GM21515 (cell line): ENCODE measurements around the gene SRCAP.

ENCODE experiments used
- ATAC-seq: cut with Tn5 transposase; IDR thresholded peaks from one replicate; pipeline ENCODE4 v1.9.1; 2021; ENCODE audit not compliant: unreplicated experiment

Gene SRCAP

GRCh38 chr16:30698816-30699614, at the start of gene SRCAP:
Gene SRCAP (plus strand): TSS chr16:30699171. CDS start chr16:30700825, 1,654 bp downstream.
- peak; percentile 29 for ATAC-seq

DNA sequence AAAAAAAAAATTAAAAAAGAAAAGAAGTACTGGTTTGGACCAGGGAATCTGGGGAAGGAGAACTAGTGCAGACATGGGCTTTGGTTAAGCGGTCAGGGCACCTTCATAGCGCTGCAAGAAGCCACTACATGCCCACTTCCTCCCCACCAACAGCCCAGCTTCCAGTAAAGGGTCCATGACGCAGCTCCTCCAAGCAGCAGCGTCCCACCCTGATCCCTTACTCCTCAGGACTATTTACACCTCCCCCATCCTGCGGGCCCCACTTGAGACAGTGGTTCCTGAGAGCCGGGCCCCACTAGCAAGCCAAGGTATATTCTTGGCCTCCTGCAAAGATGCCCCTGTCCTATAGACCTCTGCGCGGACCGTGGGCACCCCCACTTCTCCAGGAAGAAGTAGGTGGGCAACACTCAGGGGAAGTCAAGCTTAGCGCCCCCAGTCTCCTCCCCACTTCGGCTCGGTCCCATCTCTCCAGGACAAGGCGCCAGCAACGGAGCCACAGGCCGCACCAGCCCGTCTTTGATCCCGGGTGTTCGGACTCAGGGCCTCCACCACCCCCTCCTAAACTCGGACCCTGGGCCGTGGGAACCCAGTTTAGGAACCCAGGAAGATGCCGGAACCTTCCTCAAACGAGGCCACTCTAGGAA, 49.1 kb upstream of the SRCAP start:
- no peak for ATAC-seq

DNA sequence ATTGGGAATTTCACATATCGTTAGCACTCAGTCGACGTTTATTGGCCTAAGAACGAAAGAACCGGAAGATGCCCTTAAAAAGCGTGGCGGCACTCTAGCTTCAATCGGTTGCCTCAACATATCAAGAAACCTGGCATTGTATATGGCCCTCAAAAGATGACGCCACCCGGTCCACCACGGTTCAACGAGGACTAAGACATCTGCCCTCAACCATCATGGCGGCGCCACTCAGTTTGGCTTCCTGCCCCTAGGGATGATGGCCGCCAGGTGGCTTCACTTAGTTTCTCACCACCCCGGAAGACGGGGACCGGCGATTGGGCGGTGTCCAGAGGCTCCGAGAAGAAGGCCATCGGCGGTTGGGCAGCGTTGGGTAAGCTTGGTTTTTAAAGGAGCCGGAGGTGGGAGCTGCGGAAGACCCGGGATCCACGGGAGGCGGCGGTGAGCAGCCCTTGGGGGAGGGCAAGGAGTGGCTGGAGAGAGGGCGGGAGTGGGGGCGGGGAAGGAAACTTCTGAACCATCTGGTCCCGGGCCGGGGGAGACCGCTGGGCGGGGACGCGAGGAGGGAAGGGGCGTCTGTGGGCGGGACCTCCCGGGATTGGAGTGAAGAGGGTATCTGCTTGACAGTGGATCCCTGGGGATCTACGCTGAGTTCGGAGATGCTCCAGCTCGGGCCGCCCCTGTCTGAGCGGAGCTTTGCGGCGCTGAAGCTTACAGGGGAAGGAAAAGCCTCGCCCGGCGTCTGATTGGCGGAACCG, 48.4 kb upstream of the SRCAP start, which contains the start of gene PRR14:
Gene PRR14 (plus strand): TSS at position 592 of the 755 bp plus-strand sequence. CDS start 686 bp downstream, outside the sequence.
- ATAC-seq: peak; percentile 68

DNA sequence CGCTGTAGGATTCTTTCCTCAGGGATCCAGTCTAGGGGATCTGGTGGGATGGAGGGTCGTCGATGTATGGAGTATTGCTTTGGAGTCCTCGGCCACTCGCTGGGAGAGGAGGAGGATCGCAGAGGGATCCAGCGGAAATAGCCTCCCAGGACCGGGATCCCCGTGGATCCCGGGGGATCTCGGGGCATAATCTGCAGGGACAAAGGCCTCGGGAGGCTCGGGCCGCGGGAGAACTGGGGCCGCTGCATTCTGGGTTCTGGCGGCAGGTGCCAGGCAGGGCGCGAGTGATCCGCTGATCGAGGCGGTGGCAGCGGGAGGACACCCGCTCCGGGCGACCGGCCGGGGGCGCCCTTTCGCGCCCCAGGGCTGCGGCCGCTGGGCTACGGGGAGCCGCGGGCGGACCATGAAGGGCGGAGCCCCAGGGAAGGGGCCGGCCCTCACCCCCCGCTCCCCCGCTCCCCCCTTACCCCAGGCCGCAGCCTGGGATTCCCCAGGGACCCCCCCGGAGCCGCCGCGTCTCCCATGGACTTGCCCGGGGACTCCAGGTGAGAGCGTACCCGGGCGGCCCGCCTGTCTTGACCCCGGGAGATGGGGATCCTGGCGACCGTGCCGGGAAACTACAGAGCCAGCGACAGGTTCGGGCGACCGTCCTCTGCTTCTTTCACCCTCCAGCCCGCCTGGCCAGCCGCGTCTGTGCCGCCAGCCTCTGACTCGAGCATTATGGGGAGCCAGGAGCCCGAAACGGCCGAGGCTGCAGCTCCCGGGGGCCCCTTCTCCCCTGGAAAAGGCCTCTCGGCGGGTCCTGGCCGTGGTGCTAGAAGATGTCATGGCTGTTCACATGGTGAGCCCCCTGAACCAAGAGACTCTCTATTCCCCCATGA, 47.6 kb upstream of the SRCAP start:
- peak; percentile 41 for ATAC-seq

DNA sequence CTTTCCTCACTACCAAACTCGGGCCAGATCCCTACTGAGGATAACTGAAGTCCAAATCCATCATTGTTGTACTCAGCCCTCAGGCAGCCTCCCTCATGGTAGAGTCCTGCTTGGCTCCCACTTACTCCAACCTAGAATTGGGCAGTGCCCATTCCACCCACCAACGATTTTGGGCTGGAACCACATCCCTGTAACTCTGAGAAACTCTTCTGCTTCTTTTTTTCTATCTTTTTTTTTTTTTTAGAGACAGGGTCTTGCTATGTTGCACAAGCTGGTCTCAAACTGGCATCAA, 47.0 kb upstream of the SRCAP start:
- no peak for ATAC-seq

- no peak for ATAC-seq
Observed at GRCh38 chr16:30652718-30653117, 46.3 kb upstream of the SRCAP start.

DNA sequence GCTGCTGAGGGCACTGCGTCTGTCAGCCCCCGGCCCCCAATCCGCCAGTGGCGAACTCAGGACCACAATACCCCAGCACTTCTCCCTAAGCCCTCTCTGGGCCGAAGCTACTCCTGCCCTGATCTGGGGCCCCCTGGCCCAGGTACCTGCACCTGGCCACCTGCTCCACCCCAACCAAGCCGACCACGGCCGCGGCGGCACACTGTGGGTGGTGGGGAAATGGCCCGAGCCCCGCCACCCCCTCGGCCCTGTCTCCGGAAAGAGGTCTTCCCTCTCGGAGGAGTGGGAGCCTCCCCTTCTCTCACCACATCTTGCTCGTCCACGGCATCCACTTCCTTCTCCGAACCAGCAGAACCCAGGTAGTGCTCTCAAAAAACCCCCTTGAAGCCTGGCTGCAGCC, 44.1 kb upstream of the SRCAP start:
- ATAC-seq: no peak

DNA sequence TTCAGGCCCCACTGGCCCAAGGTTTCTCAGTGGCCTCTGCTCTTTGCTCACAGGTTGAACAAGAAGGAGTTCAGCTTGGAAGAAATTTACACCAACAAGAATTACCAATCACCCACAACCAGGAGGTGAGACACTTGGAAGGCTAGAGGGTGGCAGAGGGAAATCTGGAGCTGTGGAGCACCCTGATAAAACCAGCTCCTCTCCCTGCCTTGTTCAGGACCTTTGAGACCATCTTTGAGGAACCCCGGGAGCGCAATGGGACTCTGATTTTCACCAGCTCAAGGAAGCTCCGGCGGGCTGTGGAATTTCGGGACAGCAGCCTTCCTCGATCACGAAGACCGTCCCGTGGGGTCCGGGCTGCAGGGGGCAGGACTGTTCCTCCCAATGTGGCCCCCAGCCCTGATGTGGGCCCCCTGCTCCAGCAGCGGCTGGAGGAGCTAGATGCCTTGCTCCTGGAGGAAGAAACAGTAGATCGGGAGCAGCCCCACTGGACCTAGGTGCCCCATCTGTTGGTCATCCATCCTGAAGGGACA, 43.1 kb upstream of the SRCAP start:
- no peak for ATAC-seq

DNA sequence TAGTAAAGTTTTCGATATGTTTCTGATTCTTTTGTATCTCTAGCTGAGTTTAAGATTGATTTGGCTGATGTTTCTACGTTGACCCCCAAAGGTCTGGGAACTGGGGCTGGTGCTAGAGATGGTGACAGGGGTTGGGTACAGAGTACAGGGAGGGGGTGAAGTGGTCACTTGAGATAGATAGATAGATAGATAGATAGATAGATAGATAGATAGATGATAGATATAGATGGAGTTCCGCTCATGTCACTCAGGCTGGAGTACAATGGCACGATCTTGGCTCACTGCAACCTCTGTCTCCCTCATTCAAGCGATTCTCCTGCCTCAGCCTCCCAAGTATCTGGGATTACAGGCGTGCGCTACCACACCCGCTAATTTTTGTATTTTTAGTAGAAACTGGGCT, 42.6 kb upstream of the SRCAP start:
- ATAC-seq: no peak

- no peak for ATAC-seq
Observed at GRCh38 chr16:30656974-30657865, 41.8 kb upstream of the SRCAP start.

DNA sequence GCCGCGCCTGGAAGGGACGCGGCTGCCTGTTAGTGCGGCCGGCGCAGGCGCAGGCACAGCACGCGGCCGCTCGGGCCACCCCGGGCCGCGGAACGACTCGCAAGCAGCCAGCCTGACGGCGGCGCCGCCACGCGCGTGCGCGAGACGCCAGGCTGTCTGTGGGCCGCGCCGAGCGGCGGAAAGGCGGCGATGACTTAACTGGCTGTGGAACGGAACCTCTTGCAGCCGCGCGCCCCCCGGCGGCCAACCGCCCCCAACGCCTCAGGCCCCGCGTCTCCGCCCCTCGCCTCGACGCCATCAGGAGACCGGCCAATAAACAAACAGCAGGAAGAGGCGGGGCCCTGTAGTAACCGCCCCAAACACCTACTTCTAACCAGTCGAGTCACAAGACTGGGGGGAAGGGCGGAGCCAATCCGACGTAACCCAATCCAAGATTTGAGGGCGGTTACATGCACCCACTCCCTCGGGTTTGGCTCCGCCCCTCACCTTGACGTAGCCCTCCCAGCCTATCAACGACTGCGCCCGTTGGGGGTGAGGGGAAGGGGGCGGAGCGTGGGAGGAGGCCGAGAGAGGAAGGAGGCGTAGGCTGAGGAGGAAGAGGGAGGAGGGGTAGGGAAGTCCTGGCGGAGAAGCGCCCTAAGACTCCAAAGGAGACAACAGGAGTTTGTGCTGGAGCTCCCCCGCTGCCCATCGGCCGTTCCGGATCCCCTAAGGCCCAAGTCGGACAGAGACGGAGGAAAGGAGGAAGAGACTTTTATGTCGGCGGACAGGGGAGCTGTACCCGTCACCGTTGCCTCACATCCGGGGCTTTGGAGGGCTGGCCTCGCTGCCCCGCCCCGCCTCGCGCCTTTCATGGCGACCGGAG, 40.9 kb upstream of the SRCAP start, which contains the start of gene FBRS:
Gene FBRS (plus strand): TSS at position 566 of the 865 bp plus-strand sequence. CDS start 1,088 bp downstream, outside the sequence.
- ATAC-seq: peak; percentile 66

GRCh38 chr16:30658731-30659506, 40.1 kb upstream of the SRCAP start:
- ATAC-seq: peak; percentile 22

GRCh38 chr16:30659507-30660423, 39.2 kb upstream of the SRCAP start:
- no peak for ATAC-seq

DNA sequence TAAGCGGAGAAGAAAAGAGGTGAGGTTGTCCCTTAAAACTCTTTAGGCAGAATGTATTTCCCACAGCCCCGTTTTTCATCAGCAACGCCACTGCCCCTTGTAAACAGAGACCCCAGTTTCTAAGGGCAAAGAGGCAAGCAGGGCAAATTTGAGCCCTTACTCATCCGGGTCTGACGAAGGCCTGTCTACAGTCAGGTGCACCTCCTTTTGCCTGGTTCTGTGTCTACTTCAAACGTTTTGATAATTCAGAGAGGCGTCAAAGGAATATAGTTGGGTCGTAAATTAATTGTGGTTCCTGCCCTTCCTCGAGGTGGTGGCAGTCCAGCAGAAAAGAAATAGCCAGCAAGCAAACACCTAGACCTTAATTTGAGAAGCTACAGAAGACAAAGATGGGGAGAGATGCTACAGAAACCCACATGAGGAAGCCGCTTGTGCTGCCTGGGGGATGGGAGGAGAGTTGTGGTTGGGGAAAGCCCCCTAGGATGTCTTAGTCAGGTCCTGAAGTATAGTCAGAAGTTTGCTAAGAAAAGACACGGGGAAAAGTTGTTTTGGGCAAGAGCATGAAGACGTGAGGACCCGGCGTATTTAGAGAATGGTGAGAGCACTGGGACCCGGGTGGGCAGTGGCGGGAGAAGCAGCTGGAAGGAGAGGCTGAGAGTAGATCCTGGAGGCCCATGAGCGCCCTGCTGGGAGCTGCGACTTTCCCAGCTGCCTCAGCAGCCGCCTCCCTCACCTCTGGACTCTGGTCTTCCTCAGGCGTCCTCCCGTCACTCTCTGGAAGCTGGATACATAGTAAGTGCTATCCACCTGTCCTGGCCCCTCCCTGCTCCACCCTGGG, 38.3 kb upstream of the SRCAP start:
- ATAC-seq: no peak

- no peak for ATAC-seq
Observed at GRCh38 chr16:30662449-30662848, 36.5 kb upstream of the SRCAP start.

GRCh38 chr16:30663038-30663437, 35.9 kb upstream of the SRCAP start:
- no peak for ATAC-seq
